Measurements from ENCODE around the gene SMIM5. TPM values are rescaled to one million over a fixed set of nuclear protein-coding genes. Genes with fewer than 3 reads are reported as not detected.

Gene SMIM5
- total RNA-seq, 1 experiment from 2014 or later = 0.24 TPM

DNA sequence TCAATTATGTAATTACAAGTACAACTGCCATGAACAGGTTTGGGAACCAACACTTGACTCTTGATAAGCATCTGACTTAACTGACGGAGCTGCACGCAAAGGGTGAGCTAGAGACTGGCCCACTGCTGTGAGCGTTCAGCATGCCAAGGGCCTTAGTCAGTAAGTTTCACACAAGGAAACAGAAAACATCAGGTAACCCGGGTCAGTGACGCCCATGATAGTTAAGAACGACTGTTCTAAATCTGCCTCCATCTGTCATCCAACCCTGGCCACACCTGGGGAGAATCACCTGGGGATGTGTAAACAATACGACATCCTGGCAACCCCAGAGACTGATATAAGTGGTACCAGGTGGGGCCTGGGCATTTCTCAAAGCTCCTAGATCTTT is 12.3 kb downstream of the SMIM5 start:
- H3K4me1 ChIP-seq (ENCODE audit: insufficient read depth, low read length) = peaks cover 7% of the 10 kb centered on the region; the same call in 1 of the 2 replicates
- H3K9me3 Mint-ChIP-seq = no peaks in the 10 kb centered on the region
- no peak overlapping the region for H3K4me3 Mint-ChIP-seq
- H2AFZ ChIP-seq (ENCODE audit: low read length) = no peak overlapping the region
- H3T11ph ChIP-seq (ENCODE audit: low read length) = no peak overlapping the region
- H3K14ac ChIP-seq (ENCODE audit: insufficient read depth, low read length) = no peak overlapping the region
- no peaks in the 10 kb centered on the region for H3K27me3 ChIP-seq (ENCODE audit: insufficient read depth, low read length)
- no peak overlapping the region for H2AK5ac ChIP-seq (ENCODE audit: insufficient read length, low read length)
- no peak overlapping the region for H3K9ac ChIP-seq (ENCODE audit: extremely low read depth, insufficient read length, low read length)
- H4K8ac ChIP-seq (replicated peaks; ENCODE audit: insufficient read length, low read depth, low read length) = no peak overlapping the region
- H4K91ac ChIP-seq (ENCODE audit: insufficient read length, low read depth, low read length) = no peak overlapping the region
- no CpG with 5 or more reads among the region's 7 CpGs for WGBS (ENCODE audit: extremely low coverage, insufficient read length, low lambda C conversion rate)
- H2BK120ac ChIP-seq (ENCODE audit: low read depth, low read length, poor library complexity, severe bottlenecking) = no peak overlapping the region
- TF ChIP-seq, protein P1, sequence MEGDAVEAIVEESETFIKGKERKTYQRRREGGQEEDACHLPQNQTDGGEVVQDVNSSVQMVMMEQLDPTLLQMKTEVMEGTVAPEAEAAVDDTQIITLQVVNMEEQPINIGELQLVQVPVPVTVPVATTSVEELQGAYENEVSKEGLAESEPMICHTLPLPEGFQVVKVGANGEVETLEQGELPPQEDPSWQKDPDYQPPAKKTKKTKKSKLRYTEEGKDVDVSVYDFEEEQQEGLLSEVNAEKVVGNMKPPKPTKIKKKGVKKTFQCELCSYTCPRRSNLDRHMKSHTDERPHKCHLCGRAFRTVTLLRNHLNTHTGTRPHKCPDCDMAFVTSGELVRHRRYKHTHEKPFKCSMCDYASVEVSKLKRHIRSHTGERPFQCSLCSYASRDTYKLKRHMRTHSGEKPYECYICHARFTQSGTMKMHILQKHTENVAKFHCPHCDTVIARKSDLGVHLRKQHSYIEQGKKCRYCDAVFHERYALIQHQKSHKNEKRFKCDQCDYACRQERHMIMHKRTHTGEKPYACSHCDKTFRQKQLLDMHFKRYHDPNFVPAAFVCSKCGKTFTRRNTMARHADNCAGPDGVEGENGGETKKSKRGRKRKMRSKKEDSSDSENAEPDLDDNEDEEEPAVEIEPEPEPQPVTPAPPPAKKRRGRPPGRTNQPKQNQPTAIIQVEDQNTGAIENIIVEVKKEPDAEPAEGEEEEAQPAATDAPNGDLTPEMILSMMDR (conservative IDR thresholded peaks at IDR 0.05) = no peak
- no peaks in the 10 kb centered on the region for H3K79me1 ChIP-seq (ENCODE audit: insufficient read depth, low read depth, low read length, poor library complexity, severe bottlenecking)
- no peak overlapping the region for H4K5ac ChIP-seq (ENCODE audit: insufficient read length, low read depth, low read length)
- DNase-seq = peak; percentile 47
- no peak overlapping the region for H2BK12ac ChIP-seq (ENCODE audit: insufficient read length, low read depth, low read length)
- no peak overlapping the region for H2BK15ac ChIP-seq (ENCODE audit: low read depth, low read length)
- no peaks in the 10 kb centered on the region for H3K23me2 ChIP-seq (ENCODE audit: insufficient read length, low read depth, low read length, poor library complexity, severe bottlenecking)
- H3K56ac ChIP-seq (ENCODE audit: insufficient read length, low read depth, low read length) = no peak overlapping the region
- no peak overlapping the region for H3K23ac ChIP-seq (ENCODE audit: insufficient read length, low read depth, low read length)
- H3K36me3 Mint-ChIP-seq (ENCODE audit: insufficient read depth in 1 of 3, low read depth in 3 of 3) = peaks cover 15 to 22% (median 21%) of the 10 kb centered on the region in 3 experiments; a peak in 6 of 7 replicates
- no peak overlapping the region for H3K4me2 ChIP-seq (ENCODE audit: insufficient read depth, insufficient read length, low read length)
- no peaks in the 10 kb centered on the region for H4K20me1 ChIP-seq (ENCODE audit: control insufficient read depth, insufficient read depth, insufficient read length)
- no peaks in the 10 kb centered on the region for H3K27me3 Mint-ChIP-seq (ENCODE audit: low read depth)
- no peak overlapping the region for H3K4ac ChIP-seq (ENCODE audit: low read depth, low read length)
- no peak overlapping the region for H3K27ac ChIP-seq (ENCODE audit: insufficient read length, low read depth, low read length)
- H3K79me2 ChIP-seq (ENCODE audit: insufficient read depth, low read length) = no peaks in the 10 kb centered on the region
- H3K4me1 Mint-ChIP-seq = peaks cover 29 to 34% of the 10 kb centered on the region in 2 experiments
- H3K27ac Mint-ChIP-seq = peak overlapping the region in 2 of 3 experiments; percentile 62 to 83; a peak in 3 of 7 replicates
- no peak overlapping the region for H3K18ac ChIP-seq (ENCODE audit: insufficient read length, low read depth, low read length)
- no peaks in the 10 kb centered on the region for H3K9me3 ChIP-seq (ENCODE audit: control insufficient read depth, low read depth, low read length)
- H2BK5ac ChIP-seq (ENCODE audit: insufficient read length, low read length) = no peak overlapping the region
- no peak overlapping the region for H2BK20ac ChIP-seq (ENCODE audit: low read depth, low read length, poor library complexity, severe bottlenecking)

All from H9 (cell line).